GM19239 (cell line): ENCODE measurements around the gene PSMB5.
"Not testable (repeated sequence)": the region's sequence is repeated elsewhere in the genome, so short reads cannot be mapped to it uniquely, and the experiment has no call there.

ENCODE experiments used
- DNase-seq: peaks from one replicate; pipeline ENCODE4 v3.0.0; 2011; ENCODE audit warnings: low spot score; ENCODE audit not compliant: insufficient read length
- FAIRE-seq: peaks from 2 replicates; lab custom pipeline; 2011; peaks lifted over from hg19 to GRCh38; lab: Jason Lieb, UNC

Gene PSMB5

GRCh38 chr14:23020143-23021128 lies 14.3 kb downstream of the PSMB5 start:
- DNase-seq, result no peak
- FAIRE-seq, result no peak

GRCh38 chr14:23018107-23018506 lies 16.6 kb downstream of the PSMB5 start:
- FAIRE-seq (no peak), DNase-seq (no peak)

DNA sequence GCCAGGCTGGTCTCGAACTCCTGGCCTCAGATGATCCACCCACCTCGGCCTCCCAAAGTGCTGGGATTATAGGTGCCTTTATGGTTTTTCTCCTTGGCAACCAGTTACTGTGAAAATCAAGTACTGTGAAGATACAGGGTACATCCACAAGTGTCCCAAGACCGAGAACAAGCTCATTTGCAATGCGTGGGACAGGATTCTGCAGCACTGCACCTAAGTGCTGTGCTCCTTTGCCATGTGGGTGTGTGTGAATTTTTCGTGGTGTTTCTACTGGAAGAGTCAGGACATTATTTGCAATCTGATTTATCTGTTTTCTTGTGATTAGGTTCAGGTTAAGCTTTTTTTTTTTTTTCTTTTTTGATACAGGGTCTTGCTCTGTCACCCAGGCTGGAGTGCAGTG lies 17.6 kb downstream of the PSMB5 start:
- FAIRE-seq (no peak), DNase-seq (no peak)

DNA sequence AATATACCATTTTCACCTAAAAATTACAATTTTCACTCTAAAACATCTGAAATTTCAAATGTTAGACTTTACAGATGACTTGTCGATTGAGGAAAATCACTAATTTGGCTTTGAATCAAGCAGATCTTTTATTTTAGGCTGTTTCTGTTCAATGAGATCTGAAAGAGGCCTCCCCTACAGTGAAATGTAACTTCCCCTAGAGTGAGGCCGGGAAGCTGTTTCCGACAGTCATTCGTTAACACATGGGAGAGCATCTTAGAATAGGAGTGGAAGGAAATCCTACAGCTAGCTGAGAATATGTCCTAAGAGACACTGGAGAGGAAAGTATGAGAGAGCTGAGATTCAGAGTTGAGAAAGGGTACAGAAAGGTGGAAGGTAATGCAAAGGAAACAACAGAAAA lies 19.1 kb downstream of the PSMB5 start:
- FAIRE-seq (no peak), DNase-seq (no peak)

DNA sequence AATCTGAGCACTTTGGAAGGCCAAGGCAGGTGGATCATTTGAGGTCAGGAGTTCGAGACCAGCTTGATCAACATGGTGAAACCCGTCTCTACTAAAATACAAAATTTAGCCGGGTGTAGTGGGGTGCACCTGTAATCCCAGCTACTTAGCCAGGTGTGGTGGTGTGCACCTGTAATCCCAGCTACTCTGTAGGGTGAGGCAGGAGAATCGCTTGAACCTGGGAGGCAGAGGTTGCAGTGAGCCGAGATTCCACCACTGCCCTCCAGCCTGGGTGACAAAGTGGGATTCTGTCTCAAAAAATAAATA lies 21.0 kb downstream of the PSMB5 start:
- FAIRE-seq, DNase-seq: not testable (repeated sequence)

DNA sequence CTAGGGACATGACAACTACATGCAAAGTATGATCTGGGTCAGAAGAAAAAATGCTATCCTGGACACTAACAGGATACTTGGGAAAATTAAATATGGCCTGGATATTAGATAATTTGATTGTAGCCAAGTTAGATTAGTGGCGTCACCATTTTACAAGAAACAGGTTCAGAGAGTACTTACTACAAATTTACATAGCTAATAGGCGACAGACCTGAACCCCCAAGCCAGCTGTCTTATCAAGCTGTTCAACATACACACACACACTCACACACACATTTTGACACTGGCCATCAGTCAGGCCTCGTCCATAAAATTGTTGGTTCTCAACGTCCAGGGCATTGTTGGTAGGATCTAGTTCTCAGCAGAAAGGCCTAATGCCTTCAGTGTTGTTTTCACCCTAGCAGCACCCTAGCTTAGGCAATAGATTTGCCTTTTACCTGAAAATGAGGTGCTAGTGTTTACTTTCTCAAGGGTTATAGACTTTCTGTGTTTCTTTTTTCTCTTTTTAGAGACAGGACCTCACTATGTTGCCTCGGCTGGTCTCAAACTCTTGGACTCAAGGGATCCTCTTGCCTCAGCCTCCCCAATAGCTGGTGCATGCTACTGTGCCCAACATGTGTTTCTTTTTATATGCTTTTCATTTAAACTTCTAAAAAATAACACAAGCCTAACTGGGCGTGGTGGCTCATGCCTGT lies 21.5 kb downstream of the PSMB5 start:
- no peak for DNase-seq
- no peak for FAIRE-seq

DNA sequence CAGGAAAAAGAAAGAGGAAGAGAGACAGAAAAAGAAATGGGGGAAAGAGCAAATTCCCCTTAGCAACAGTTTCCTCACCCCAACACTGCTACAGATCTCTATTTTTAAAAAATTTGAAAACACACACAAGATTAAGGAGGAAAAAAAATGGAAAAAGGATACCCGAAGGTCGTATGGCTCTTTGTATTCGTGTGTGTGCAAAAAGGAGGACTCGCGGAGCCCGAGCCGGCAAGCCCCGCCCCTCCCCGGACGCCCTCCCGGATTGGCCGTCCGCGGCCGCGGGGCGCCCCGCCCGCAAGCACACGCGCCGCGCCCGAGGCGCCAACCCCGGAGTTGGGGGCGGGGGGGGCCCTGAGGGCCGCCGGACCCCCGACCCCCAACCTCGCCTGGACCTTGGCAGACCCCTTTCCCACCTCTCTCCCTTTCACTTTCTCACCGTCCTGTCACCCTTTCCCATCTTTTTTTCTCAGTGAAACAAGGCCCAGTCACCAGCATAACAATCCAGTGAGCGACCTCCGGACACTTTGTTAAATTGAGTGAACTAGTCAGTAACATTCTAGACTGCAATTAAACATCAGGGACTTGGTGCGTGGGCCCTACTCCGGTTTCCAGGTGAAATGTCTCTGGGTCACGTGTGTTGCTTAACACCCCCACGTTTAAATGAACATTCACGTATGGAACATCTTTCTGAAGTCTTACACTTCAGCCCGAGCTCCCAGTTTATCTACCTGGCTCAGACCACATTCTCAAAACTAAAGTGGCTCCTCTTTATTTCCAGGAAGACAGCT lies 24.6 kb downstream of the PSMB5 start, which contains the start of gene C14orf93:
Gene C14orf93 (minus strand): TSS at position 205 of the 788 bp plus-strand sequence. CDS start 11,120 bp downstream, outside the sequence.
- peak; percentile 83 for DNase-seq
- peak; percentile 62 for FAIRE-seq

DNA sequence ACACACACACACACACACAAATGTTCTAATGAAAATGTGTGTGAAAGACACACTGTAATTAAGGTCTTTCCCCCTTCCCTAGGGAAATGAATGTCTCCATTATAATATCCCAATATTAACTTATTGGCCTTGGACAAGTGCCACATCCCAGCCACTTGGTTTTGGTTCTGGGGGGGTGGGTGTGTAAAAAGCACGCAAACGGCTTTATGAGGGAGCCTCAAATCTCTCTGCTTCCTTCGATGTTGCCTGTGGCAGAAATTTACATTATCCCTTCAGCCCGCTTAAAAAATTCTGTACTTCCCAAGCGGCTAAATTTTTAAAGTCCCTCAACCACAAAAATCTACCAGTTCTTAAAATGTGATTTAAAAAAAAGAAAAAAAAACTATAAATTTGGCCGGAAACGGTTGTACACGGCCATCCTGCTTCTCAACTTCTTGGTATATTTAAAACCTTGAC lies 25.2 kb downstream of the PSMB5 start:
- DNase-seq (no peak), FAIRE-seq (no peak)

GRCh38 chr14:23008831-23009230 lies 25.9 kb downstream of the PSMB5 start:
- DNase-seq (no peak), FAIRE-seq (no peak)

GRCh38 chr14:23006544-23007419 lies 27.9 kb downstream of the PSMB5 start:
- DNase-seq (peak; percentile 83), FAIRE-seq (peak; percentile 90)

GRCh38 chr14:23006188-23006534 lies 28.5 kb downstream of the PSMB5 start:
- DNase-seq (no peak), FAIRE-seq (no peak)

- no peak for FAIRE-seq
- no peak for DNase-seq
Measured at GRCh38 chr14:23005451-23006187, 29.1 kb downstream of the PSMB5 start.

GRCh38 chr14:23004274-23004673 lies 30.4 kb downstream of the PSMB5 start:
- FAIRE-seq, DNase-seq: not testable (repeated sequence)

DNA sequence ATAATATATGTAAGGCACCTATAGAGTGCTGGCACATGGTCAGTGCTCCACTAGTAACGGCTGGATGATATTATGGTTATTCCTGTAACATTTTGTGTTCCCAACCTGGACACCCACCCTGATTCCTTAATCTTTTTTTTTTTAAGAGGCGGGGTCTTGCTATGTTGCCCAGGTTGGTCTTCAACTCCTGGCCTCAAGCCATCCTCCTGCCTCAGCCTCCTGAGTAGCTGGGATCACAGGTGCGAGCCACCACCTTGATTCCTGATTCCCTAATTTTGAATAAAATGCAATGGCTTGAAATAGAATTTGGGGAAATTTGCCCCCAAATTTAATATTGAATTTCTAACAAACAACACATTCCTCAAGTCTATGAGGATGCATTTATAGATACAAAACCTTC lies 32.1 kb downstream of the PSMB5 start:
- DNase-seq (no peak), FAIRE-seq (no peak)

GRCh38 chr14:23000860-23001259 lies 33.8 kb downstream of the PSMB5 start:
- DNase-seq (no peak), FAIRE-seq (no peak)

DNA sequence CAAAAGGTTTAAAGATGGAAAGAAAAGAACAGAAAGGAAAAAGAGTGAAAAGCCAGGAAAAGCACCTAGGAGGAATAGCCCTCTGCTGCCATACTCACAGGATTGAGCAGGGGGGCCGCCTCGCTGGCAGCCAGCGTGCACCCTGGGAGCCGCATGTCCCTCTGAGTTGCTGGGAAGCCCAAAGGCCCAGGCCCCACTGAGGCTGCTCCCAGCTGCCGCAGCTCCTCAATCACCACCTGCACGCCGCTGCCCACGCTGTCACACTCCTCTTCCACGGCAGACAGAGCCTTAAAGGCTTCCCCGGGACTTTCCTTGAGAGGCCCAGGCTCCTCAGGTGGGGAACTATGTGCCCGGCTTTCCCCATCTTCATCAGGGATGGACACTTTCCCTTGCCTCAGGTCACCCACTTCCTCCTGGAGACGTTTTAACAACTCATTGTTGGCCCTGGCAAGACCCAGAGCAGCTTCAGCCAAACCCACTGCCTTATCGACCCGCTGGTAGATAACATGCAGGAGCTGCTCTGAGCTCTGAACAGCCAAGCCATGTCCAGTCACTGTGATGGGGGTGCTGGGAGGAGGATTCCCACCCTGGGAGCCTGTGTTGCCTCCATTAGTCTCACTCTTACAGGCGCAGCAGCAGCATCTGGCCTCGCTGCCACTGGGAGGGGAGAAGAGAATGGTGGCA lies 36.2 kb downstream of the PSMB5 start:
- DNase-seq (no peak), FAIRE-seq (no peak)

- no peak for DNase-seq
- no peak for FAIRE-seq
Measured at GRCh38 chr14:22997676-22998323, 36.9 kb downstream of the PSMB5 start.
